Stimulated activated CD8-positive, alpha-beta memory T cell treated with anti-CD3 and anti-CD28 coated beads, Interleukin-7, amount 100 ng/mL, for 48 hours (primary cell): ENCODE measurements around the gene OR2W1.

Source experiments
- DNase-seq, 2 donors: peaks; one replicate each; pipeline ENCODE4 v3.0.0-alpha.2; 2020; ENCODE audit warnings: low read depth in 1 of 2; ENCODE audit errors: extremely low read depth in 1 of 2

OR2W1 gene

GRCh38 chr6:29005183-29005885, 39.6 kb downstream of the OR2W1 start, which contains the start of gene ZNF311:
TSS of gene ZNF311 (minus strand) at chr6:29005315. CDS start at chr6:29003954, 1,361 bp downstream.
- peak in 1 of 2 donors; percentile 24 for DNase-seq

GRCh38 chr6:28996844-28997510, 48.0 kb downstream of the OR2W1 start:
- no peak for DNase-seq

- DNase-seq: no peak
Observed at GRCh38 chr6:28995093-28995650, 49.8 kb downstream of the OR2W1 start.
